Activated naive CD4-positive, alpha-beta T cell (primary cell): ENCODE data around the gene SRGAP1.
"Not testable (repeated sequence)": the region's sequence is repeated elsewhere in the genome, so short reads cannot be mapped to it uniquely, and the experiment has no call there.

Source experiments
- DNase-seq, 4 experiments: peaks; one replicate each; lab custom pipeline; 2025; lab: John Stamatoyannopoulos, UW

SRGAP1 gene

GRCh38 chr12:64007853-64008252 is 163.4 kb downstream of the SRGAP1 start:
- no peak for DNase-seq

GRCh38 chr12:64008596-64008995 is 164.1 kb downstream of the SRGAP1 start:
- no peak for DNase-seq

DNA sequence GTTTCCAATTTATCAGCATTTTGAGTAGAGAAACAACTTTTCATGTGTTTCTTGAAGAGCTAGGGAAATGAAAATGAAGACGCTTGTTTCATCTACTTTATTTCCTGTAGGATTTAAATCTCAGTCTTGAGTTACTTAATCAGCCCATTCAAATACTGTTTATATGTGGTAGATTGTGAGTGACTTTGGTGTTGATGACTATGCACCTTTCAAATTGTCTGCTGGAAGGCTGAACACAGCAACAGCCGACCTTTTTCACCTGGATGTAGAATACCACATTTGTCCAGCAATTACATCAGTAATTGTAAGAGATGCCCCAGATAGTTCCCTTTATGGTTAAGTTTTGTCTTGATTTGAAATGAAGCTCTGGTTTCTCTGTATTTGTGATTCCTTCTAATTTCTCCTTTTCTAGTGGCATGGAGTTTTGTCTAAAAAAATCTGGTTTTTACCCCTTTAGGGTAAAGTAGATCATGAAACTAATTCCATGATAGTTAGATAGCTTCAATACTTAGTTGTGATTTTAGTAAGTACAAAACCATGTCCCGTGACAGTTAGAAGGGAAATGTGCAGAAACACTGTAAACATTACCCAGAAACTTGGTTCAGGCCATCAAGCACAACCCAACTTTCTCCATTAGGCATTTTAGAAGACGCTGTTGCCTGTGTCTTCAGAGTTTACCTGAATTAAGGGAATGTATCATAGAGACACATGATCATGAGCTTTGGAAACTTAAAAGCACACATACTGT is 165.0 kb downstream of the SRGAP1 start:
- no peak for DNase-seq

GRCh38 chr12:64010069-64010686 is 165.7 kb downstream of the SRGAP1 start:
- no peak for DNase-seq

GRCh38 chr12:64016521-64016920 is 172.0 kb downstream of the SRGAP1 start:
- DNase-seq, result no peak

GRCh38 chr12:64018116-64018515 is 173.6 kb downstream of the SRGAP1 start:
- not testable (repeated sequence) for DNase-seq

DNA sequence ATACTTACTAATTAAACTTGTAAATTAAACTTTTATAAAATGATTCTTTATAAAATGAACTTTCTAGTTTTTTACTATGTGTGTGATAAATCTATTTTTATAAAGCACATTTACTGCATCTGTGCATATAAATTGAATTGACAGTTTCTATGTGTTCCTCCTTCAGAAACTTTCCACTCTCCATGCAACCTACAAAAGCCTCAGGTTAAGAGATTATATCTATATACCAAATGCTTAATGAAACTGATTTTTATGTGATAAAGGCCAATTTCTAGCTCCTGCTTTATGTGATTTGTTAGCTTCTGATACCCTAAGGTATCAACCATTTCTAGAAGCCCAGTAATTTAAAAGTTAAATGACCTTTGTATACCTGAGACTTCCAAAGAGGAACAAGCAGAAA is 174.0 kb downstream of the SRGAP1 start:
- DNase-seq, result no peak

GRCh38 chr12:64019101-64019500 is 174.6 kb downstream of the SRGAP1 start:
- no peak for DNase-seq

DNA sequence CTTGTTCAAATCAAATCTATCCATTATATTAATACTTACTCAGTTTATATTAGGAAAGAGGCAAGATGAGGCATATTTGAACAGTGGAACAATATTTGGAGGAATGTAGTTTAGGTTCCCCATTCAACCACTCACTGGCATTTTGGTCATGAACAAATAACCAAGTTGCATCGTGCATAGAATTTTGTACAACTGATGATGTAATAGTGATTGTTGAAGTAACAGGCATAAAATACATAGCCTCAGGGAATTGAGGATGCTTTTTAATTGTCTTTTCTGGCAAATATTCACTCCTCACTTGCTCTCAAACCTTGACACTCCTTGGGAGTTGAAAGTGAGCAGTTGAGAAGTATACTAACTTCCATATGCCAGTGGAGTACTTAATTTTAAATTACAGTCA is 175.2 kb downstream of the SRGAP1 start:
- DNase-seq, result no peak

- DNase-seq, result no peak
Measured at GRCh38 chr12:64025174-64025958, 180.9 kb downstream of the SRGAP1 start.

DNA sequence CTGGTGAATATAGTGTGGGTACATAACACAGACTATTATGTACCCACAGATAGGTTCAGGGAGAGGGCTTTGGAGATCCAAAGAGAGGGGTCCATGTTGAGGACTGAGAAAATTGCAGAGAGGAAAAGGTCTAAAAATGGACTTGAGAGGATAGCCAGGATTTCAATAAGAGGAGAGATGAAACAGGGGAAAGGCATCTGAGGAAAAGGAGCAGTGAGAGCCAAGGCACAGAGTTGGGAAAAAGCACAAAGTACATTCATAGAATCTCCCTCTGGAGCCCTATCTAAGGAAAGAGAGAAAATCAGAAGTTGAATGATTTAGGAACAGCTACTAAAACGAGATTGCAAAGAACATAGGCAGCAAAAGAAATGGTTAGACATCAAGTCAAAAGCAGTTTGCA is 182.8 kb downstream of the SRGAP1 start:
- DNase-seq, result no peak

DNA sequence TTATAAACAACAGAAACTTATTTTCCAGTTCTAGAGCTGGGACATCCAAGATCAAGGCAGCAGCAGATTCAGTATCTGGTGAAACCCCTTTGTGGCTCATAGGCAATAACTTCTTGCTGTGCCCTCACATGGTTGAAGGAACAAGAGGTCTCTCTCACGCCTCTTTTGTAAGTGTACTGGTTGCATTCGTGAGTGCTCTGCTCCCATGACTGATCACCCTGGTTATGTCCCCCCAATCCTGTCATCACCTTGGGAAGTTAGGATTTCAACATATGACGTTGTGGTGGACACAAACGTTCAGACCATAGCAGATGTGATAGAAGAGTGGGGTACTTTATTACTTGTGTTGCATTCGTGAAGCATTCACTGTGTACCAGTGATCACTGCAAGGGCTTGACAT is 184.0 kb downstream of the SRGAP1 start:
- no peak for DNase-seq

DNA sequence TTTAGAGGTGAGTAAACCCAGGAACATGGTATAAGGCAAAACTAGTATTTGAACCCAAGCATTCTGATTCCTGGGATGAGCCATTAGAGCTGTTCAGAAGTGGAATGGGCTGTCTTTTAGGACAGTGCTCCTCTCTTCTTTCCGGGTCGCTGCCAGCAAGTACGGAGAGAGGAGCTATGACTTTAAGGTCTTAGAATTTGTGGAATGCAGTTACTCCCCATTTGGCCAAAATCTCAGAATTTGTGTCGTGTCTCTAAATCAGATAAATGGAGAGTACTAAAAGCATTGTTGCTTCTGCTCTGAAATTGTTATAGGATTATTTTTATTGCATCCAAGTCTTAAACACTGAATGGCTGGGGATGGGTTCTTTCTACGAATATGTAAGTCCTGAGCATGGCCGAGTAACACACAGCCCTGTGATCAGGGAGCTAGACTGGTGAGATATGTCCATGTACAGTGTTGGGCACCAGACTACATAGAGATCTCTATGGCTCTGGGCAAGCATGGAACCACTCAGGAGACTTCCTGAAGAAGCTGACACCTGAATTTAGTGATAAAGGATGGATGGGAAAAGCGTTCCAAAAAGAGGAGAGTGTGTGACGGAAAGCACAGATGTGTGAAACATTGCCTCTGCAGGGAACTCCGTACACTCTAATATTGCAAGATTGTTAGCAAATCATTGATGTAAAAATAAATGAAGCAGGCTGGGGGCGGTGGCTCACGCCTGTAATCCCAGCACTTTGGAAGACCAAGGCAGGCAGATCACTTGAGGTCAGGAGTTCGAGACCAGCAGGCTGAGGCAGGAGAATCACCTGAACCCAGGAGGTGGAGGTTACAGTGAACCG is 184.7 kb downstream of the SRGAP1 start:
- no peak for DNase-seq

DNA sequence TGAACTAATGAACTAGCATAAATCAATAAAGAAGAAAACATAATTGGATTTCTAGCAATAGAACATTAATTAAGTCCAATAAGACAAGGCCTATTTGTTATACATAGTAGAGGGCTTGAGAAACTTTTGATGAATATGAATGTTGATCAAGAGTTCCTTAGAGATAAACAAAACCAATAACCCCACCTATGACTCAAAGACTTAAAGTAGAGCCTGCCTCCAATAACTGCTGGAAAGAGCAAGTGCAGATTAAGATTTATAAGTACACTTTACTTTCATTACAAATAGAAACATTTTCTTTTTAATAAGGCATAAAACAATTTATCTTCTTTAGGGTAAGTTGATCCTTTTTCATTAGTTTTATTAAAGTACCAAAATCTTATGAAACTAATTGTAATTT is 185.7 kb downstream of the SRGAP1 start:
- no peak for DNase-seq

DNA sequence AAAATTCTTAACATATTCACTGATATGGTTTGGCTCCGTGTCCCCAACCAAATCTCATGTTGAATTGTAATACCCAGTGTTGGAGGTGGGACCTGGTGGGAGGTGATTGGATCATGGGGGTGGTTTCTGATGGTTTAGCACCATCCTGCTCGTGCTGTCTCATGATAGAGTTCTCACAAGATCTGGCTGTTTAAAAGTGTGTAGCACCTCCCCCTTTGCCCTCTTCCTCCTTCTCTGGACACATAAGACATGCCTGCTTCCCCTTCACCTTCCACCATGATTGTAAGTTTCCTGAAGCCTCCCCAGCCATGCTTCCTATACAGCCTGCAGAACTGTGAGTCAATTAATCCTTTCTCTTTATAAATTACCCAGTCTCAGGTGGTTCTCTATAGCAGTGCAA is 189.6 kb downstream of the SRGAP1 start:
- not testable (repeated sequence) for DNase-seq

GRCh38 chr12:64034901-64035576 is 190.5 kb downstream of the SRGAP1 start:
- DNase-seq, result no peak

GRCh38 chr12:64036414-64036813 is 191.9 kb downstream of the SRGAP1 start:
- DNase-seq, result no peak

DNA sequence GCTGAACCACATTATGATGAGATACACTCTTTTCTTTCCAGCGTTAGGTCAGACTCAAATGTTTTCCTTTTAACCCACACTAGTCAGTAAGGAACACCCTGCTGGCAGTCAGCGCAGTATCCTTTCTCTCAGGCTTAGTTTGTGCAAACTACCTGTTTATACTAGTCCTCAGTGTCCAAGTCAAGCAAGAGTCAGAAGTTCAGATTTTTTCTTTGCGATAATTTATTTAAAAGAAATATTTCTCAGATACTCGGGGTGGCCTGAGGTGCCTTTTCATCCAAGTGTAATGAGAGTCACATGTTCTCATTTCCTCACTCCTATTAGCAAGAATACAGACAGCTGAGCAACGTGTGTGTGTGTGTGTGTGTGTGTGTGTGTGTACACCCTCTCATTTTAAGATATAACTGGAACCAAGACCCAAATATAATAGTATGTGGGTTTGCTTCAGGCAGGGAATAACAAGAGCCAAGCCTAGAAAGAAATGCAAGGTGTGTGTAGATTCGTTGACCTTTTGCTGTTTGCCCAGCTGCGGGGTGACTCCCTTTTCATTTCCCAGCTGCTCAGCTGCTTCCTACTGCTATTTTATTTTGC is 194.9 kb downstream of the SRGAP1 start:
- DNase-seq, result no peak

GRCh38 chr12:64042911-64043310 is 198.4 kb downstream of the SRGAP1 start:
- no peak for DNase-seq

DNA sequence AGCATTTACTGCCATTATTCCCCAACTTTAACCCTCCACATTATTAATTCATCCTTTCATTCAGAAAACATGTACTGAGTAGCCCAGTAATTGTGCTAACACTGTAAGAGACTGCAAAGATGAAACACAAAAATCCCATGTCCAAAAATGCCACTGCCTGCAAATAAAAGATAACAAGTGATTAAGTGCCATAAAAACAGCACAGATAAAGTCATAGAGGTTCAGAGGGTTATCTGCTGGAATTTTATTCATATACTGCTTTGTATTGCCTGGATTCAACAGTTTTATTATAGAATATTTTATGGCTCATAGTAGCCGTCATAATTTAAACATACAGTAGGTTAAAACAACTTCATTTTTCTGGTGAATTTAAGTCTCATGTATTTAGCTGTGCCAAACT is 199.7 kb downstream of the SRGAP1 start:
- no peak for DNase-seq

DNA sequence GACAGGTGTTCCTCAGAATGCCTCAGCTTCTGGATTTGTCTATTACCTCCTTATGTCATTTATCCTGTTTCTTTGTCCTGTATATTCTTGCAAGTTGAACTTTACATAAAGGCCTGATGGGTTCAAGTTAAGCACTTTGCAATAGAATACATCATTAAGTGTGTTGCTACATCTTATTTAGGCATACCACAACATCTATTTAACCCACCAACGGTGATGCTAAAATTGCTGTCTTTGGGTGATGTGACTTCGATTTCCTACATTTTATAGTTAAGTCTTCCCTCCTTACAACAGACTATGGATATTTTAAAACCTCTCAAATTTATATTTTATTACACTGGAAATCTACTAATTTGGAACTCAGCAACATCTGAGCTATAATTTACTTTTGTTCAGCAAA is 206.6 kb downstream of the SRGAP1 start:
- DNase-seq, result no peak
